CD14-positive monocyte (primary cell): ENCODE measurements around the gene WNT5B. TPM values are rescaled to one million over a fixed set of nuclear protein-coding genes. Genes with fewer than 3 reads are reported as not detected.

Experiments
- DNase-seq, 3 donors: peaks; one replicate each; pipeline ENCODE4 v3.0.0-alpha.2; 2011 to 2022
- H2AFZ ChIP-seq: 2 replicates; pipeline ENCODE4 v1.6.0; 2012; ENCODE audit warnings: mild to moderate bottlenecking, low read depth, low read length, inconsistent platforms; ENCODE audit not compliant: insufficient read depth, poor library complexity, severe bottlenecking
- H3K27ac ChIP-seq, 2 donors: 1 replicate in 1 of 2; 2 replicates in 1 of 2; pipeline ENCODE4 v1.5.1; 2012 to 2013; ENCODE audit warnings: low read length in 2 of 2, control low read depth in 1 of 2, inconsistent platforms in 1 of 2, low read depth in 1 of 2, mild to moderate bottlenecking in 1 of 2
- H3K27me3 ChIP-seq, 2 donors: one replicate each; pipeline versions ENCODE4 v1.6.0 to v1.6.1; 2011 to 2013; ENCODE audit warnings: low read length in 2 of 2; ENCODE audit not compliant: control insufficient read depth in 2 of 2, insufficient read depth in 2 of 2
- H3K36me3 ChIP-seq, 2 donors: replicated peaks in 1 of 2; 1 replicate in 1 of 2; 2 replicates in 1 of 2; pipeline versions ENCODE4 v1.5.1 to v1.6.1; 2012 to 2013; ENCODE audit warnings: low read length in 2 of 2, control low read depth in 1 of 2, inconsistent platforms in 1 of 2, mild to moderate bottlenecking in 1 of 2; ENCODE audit not compliant: insufficient read depth in 2 of 2, control insufficient read depth in 1 of 2
- H3K4me1 ChIP-seq, 2 donors: 1 replicate in 1 of 2; 2 replicates in 1 of 2; pipeline versions ENCODE4 v1.5.1 to v1.6.1; 2012 to 2013; ENCODE audit warnings: low read length in 2 of 2, control low read depth in 1 of 2, inconsistent platforms in 1 of 2, mild to moderate bottlenecking in 1 of 2, moderate library complexity in 1 of 2; ENCODE audit not compliant: insufficient read depth in 2 of 2, control insufficient read depth in 1 of 2
- H3K4me2 ChIP-seq: replicated peaks from 2 replicates; pipeline ENCODE3; 2012; ENCODE audit warnings: low read length, moderate library complexity, mild to moderate bottlenecking; ENCODE audit not compliant: poor library complexity, severe bottlenecking; ENCODE audit errors: extremely low read depth
- H3K4me3 ChIP-seq, 3 experiments: fragments of 200-600 bp in 1 of 3; sonication (generic) in 1 of 3; replicated peaks in 1 of 3; 1 replicate in 2 of 3; 2 replicates in 1 of 3; pipeline ENCODE4 v1.5.1; 2011 to 2013; ENCODE audit warnings: low read length in 3 of 3, mild to moderate bottlenecking in 3 of 3, control low read depth in 2 of 3, low read depth in 2 of 3, inconsistent platforms in 1 of 3, moderate library complexity in 1 of 3
- H3K79me2 ChIP-seq: 2 replicates; pipeline ENCODE4 v1.6.0; 2012; ENCODE audit warnings: mild to moderate bottlenecking, control low read depth, inconsistent platforms, low read length, moderate library complexity; ENCODE audit not compliant: insufficient read depth
- H3K9ac ChIP-seq: 2 replicates; pipeline ENCODE4 v1.6.0; 2017; ENCODE audit warnings: low read length, mild to moderate bottlenecking; ENCODE audit not compliant: insufficient read depth, poor library complexity, severe bottlenecking
- H3K9me3 ChIP-seq, 2 donors: replicated peaks in 1 of 2; 1 replicate in 1 of 2; 2 replicates in 1 of 2; pipeline versions ENCODE4 v1.5.1 to v1.6.1; 2012 to 2013; ENCODE audit warnings: low read length in 2 of 2, control low read depth in 1 of 2; ENCODE audit not compliant: control insufficient read depth in 1 of 2, insufficient read depth in 1 of 2
- H4K20me1 ChIP-seq: 2 replicates; pipeline ENCODE4 v1.6.0; 2012; ENCODE audit warnings: mild to moderate bottlenecking, low read length, control low read depth, moderate library complexity; ENCODE audit not compliant: insufficient read depth
- H3K27ac Mint-ChIP-seq, 7 donors: one replicate each; pipeline ENCODE4 v1.8.0; 2020; ENCODE audit warnings: mild to moderate bottlenecking in 7 of 7, mixed read lengths in 7 of 7, moderate library complexity in 6 of 7, inconsistent platforms in 2 of 7
- H3K27me3 Mint-ChIP-seq, 3 donors: one replicate each; pipeline ENCODE4 v1.8.0; 2021 to 2022; ENCODE audit warnings: low read depth in 3 of 3, mild to moderate bottlenecking in 3 of 3, mixed read lengths in 3 of 3, moderate library complexity in 3 of 3, inconsistent platforms in 1 of 3
- H3K36me3 Mint-ChIP-seq, 2 donors: one replicate each; pipeline ENCODE4 v1.8.0; 2020; ENCODE audit warnings: mixed read lengths in 2 of 2, inconsistent platforms in 1 of 2, mild to moderate bottlenecking in 1 of 2
- H3K4me1 Mint-ChIP-seq: one replicate; pipeline ENCODE4 v1.8.0; 2020; ENCODE audit warnings: mild to moderate bottlenecking, mixed read lengths
- H3K4me3 Mint-ChIP-seq, 2 donors: one replicate each; pipeline ENCODE4 v1.8.0; 2020; ENCODE audit warnings: mild to moderate bottlenecking in 2 of 2, mixed read lengths in 2 of 2, moderate library complexity in 1 of 2
- H3K9me3 Mint-ChIP-seq, 7 donors: one replicate each; pipeline ENCODE4 v1.8.0; 2020 to 2022; ENCODE audit warnings: mixed read lengths in 7 of 7, mild to moderate bottlenecking in 6 of 7, moderate library complexity in 6 of 7, inconsistent platforms in 2 of 7
- CTCF ChIP-seq: fragments of 200-600 bp; IDR thresholded peaks from one replicate; pipeline ENCODE4 v1.8.0; 2022; ENCODE audit warnings: antibody characterized with exemption, mild to moderate bottlenecking
- WGBS: methylation state at CpG from one replicate; pipeline ENCODE4 v1.1.5; 2013; ENCODE audit warnings: missing lambda C conversion rate; ENCODE audit not compliant: insufficient coverage; 5-methylcytosine and 5-hydroxymethylcytosine counted together
- intact Hi-C, 2 donors: fragments of 100-400 bp; cut with micrococcal nuclease; formaldehyde crosslinking; loops; one replicate each; pipeline versions ENCODE4 v1.15.0 to v1.15.1; 2023
- polyA plus RNA-seq, 3 donors: library from polyadenylated mRNA; depleted of rRNA in 1 of 3; unstranded in 2 of 3; stranded (reverse) in 1 of 3; fragments of 300-500 nt in 2 of 3; fragments of >200 nt in 1 of 3; fragmentation: Illumina TruSeq in 2 of 3; gene quantifications; 1 replicate in 2 of 3; 2 replicates in 1 of 3; pipeline ENCODE4 v1.2.3, GENCODE V29; 2012 to 2021

The WNT5B gene
- polyA plus RNA-seq, 3 donors: 2.7 to 4.1 (median 3.1) TPM

DNA sequence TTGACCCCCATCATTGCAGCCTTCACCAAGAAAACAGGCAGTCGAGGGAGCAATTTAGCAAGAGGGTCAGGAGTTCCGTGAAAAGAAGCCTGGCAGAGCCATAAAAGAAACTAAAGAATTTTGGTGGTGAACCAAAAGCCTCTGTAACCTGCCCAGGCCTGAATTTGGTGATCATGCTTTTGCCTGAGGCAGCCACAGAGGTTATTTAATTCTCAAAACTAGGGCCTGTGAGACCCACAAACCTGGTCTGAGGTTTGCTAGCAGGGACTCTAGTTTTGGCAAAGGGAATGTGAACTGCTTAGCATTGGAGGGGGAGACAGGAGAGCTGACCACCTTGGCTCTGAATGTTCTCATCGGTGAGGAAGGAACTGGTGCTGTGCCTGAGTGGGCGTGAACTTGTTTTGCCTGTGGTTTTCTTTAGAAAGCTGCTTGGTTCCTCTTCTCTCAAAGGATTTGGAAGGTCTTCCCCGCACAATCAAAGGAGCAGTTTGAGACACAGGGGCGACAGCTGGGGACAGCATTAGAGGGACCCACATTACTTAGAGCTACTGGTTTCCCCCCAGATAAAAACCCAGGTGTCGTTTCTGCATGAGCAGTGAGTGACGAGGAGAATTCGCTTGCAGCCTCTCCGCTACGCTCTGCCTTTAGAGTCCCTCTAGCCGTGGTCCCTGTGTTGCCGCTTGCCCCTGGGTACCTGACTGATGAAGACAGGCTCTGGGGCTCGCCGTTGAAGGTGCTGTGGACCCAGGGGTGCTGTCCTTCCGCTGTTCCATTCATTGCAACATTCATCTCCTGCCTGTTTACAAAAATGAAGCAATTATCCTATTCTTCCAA is 12.6 kb upstream of the WNT5B start:
- Histone ChIP-seq H3K36me3 (no peaks in the 10 kb centered on the region), H3K27me3 (no peaks in the 10 kb centered on the region), H3K9me3 (no peaks in the 10 kb centered on the region), H3K79me2 (peaks cover 11% of the 10 kb centered on the region), H3K4me2 (peak overlapping the region; percentile 75), H2AFZ (peak overlapping the region; percentile 32), H3K4me3 (peak overlapping the region; percentile 4 to 68 (median 26)), H3K9ac (peak overlapping the region; percentile 24), H3K4me1 (peaks cover 64% of the 10 kb centered on the region in 2 donors), H3K27ac (peak overlapping the region in 1 of 2 donors; percentile 34), H4K20me1 (no peaks in the 10 kb centered on the region)
- WGBS: 45% methylated on average over 10 of the region's 16 CpGs
- H3K9me3 Mint-ChIP-seq: peaks cover 0 to 3% (median 0%) of the 10 kb centered on the region in 7 donors
- peaks cover 0 to under 1% of the 10 kb centered on the region in 2 donors for H3K36me3 Mint-ChIP-seq
- peaks cover 64% of the 10 kb centered on the region for H3K4me1 Mint-ChIP-seq
- intact Hi-C loops: no loop called here
- H3K27ac Mint-ChIP-seq: peak overlapping the region in 6 of 7 donors; percentile 16 to 83 (median 75)
- H3K4me3 Mint-ChIP-seq: peak overlapping the region; percentile 69 to 83
- TF ChIP-seq CTCF: no peak
- DNase-seq: peak in 2 of 3 donors; percentile 36 to 63
- H3K27me3 Mint-ChIP-seq: no peaks in the 10 kb centered on the region

GRCh38 chr12:1618489-1618888 is 10.5 kb upstream of the WNT5B start:
- no peaks in the 10 kb centered on the region for H4K20me1 ChIP-seq
- peaks cover 55 to 63% of the 10 kb centered on the region in 2 donors for H3K4me1 ChIP-seq
- peaks cover 11% of the 10 kb centered on the region for H3K79me2 ChIP-seq
- Mint-ChIP-seq H3K4me1 (peaks cover 63% of the 10 kb centered on the region), H3K4me3 (peak overlapping the region; percentile 32 to 57), H3K27me3 (no peaks in the 10 kb centered on the region), H3K36me3 (peaks cover 2 to 5% of the 10 kb centered on the region in 2 donors), H3K27ac (peak overlapping the region in 6 of 7 donors; percentile 45 to 89 (median 75)), H3K9me3 (peaks cover 0 to 3% (median 0%) of the 10 kb centered on the region in 7 donors)
- H3K36me3 ChIP-seq: no peaks in the 10 kb centered on the region
- intact Hi-C loops: no loop called here
- H3K4me2 ChIP-seq: peak overlapping the region; percentile 63
- no peak overlapping the region for H3K27ac ChIP-seq
- no peak overlapping the region for H3K9ac ChIP-seq
- no peak overlapping the region for H2AFZ ChIP-seq
- TF ChIP-seq CTCF: no peak
- H3K9me3 ChIP-seq: no peaks in the 10 kb centered on the region
- peak in 1 of 3 donors; percentile 39 for DNase-seq
- H3K27me3 ChIP-seq: no peaks in the 10 kb centered on the region
- peak overlapping the region in 1 of 3 experiments; percentile 52 for H3K4me3 ChIP-seq
